Sigmoid colon (tissue), 7 donors: Measurements from ENCODE around the gene SIGMAR1. TPM values are rescaled to one million over a fixed set of nuclear protein-coding genes. Genes with fewer than 3 reads are reported as not detected.

Experiments used
- DNase-seq: peaks from one replicate; pipeline ENCODE4 v3.0.0-alpha.2; 2019
- H3K27ac ChIP-seq, 4 donors: fragments of 200-600 bp; sonication (generic); one replicate each; pipeline ENCODE4 v1.5.1; 2016 to 2019; ENCODE audit warnings: mild to moderate bottlenecking in 1 of 4
- H3K27me3 ChIP-seq, 3 donors: fragments of 200-600 bp; sonication (generic); one replicate each; pipeline ENCODE4 v1.5.1; 2019; ENCODE audit warnings: mild to moderate bottlenecking in 1 of 3
- H3K36me3 ChIP-seq, 4 donors: fragments of 200-600 bp; sonication (generic); one replicate each; pipeline ENCODE4 v1.5.1; 2016 to 2019
- H3K4me1 ChIP-seq, 4 donors: fragments of 200-600 bp; sonication (generic); one replicate each; pipeline ENCODE4 v1.5.1; 2017 to 2019
- H3K4me3 ChIP-seq, 4 donors: fragments of 200-600 bp; sonication (generic); one replicate each; pipeline ENCODE4 v1.5.1; 2017 to 2019; ENCODE audit warnings: mild to moderate bottlenecking in 2 of 4, moderate library complexity in 1 of 4
- H3K9me3 ChIP-seq, 4 donors: fragments of 200-600 bp in 3 of 4; sonication (generic) in 3 of 4; one replicate each; pipeline versions ENCODE4 v1.5.1 to v1.6.1; 2013 to 2019
- EP300 ChIP-seq, 4 donors: sonication (generic); formaldehyde crosslinking; IDR thresholded peaks; one replicate each; pipeline ENCODE4 v1.6.1; 2017; ENCODE audit warnings: antibody characterized with exemption in 4 of 4
- POLR2A ChIP-seq, 2 donors: fragments of 450-650 bp; IDR thresholded peaks; one replicate each; pipeline ENCODE4 v1.6.1; 2016; ENCODE audit warnings: antibody characterized with exemption in 2 of 2, mild to moderate bottlenecking in 2 of 2, moderate library complexity in 2 of 2
- POLR2AphosphoS5 ChIP-seq, 4 donors: sonication (generic); formaldehyde crosslinking; IDR thresholded peaks; one replicate each; pipeline ENCODE4 v1.6.1; 2017; ENCODE audit warnings: antibody characterized with exemption in 4 of 4
- WGBS, 2 donors: extraction: QIAGEN DNeasy Blood & Tissue Kit; methylation state at CpG; one replicate each; pipeline ENCODE4 v1.1.7; 2013; 5-methylcytosine and 5-hydroxymethylcytosine counted together
- intact Hi-C: fragments of 100-400 bp; cut with DNase I; formaldehyde crosslinking; loops from one replicate; pipeline ENCODE4 v1.15.1; 2023
- polyA plus RNA-seq, 3 donors: library from polyadenylated mRNA; stranded (reverse); fragments of 200-250 nt; gene quantifications; one replicate each; pipeline ENCODE4 v1.2.3, GENCODE V29; 2013
- total RNA-seq, 4 donors: library from RNA; depleted of rRNA; stranded (reverse); fragments of >200 nt; gene quantifications; one replicate each; pipeline ENCODE4 v1.1.0, GENCODE V29; 2016
- TF ChIP-seq, protein P1 (sequence below), 4 experiments: fragments of 450-650 bp in 3 of 4; fragments of 200-600 bp in 1 of 4; IDR thresholded peaks; one replicate each; pipeline ENCODE4 v1.5.1; 2016 to 2019; ENCODE audit warnings: antibody characterized with exemption in 4 of 4, mild to moderate bottlenecking in 3 of 4, moderate library complexity in 2 of 4
- donor health status: healthy with polysubstance abuse.
- donor health status: Bipolar disorder and iron deficiency.
- donor health status: healthy.

Gene SIGMAR1
- total and polyA plus RNA-seq, 7 donors = 12.0 to 82.6 (median 70.6) TPM

GRCh38 chr9:34684816-34685215 lies 47.2 kb upstream of the SIGMAR1 start:
- H3K36me3 ChIP-seq = peaks cover 0 to 9% (median 0%) of the 10 kb centered on the region in 4 donors
- no peaks in the 10 kb centered on the region for H3K4me1 ChIP-seq
- no peak overlapping the region for H3K4me3 ChIP-seq
- H3K9me3 ChIP-seq = no peaks in the 10 kb centered on the region
- no peak for DNase-seq
- H3K27ac ChIP-seq = no peak overlapping the region
- H3K27me3 ChIP-seq = no peaks in the 10 kb centered on the region
- no peak for TF ChIP-seq POLR2AphosphoS5 (IDR thresholded peaks at IDR 0.05)
- no peak for TF ChIP-seq POLR2A (IDR thresholded peaks at IDR 0.05)
- no peak for TF ChIP-seq EP300 (IDR thresholded peaks at IDR 0.05)
- TF ChIP-seq, protein P1, sequence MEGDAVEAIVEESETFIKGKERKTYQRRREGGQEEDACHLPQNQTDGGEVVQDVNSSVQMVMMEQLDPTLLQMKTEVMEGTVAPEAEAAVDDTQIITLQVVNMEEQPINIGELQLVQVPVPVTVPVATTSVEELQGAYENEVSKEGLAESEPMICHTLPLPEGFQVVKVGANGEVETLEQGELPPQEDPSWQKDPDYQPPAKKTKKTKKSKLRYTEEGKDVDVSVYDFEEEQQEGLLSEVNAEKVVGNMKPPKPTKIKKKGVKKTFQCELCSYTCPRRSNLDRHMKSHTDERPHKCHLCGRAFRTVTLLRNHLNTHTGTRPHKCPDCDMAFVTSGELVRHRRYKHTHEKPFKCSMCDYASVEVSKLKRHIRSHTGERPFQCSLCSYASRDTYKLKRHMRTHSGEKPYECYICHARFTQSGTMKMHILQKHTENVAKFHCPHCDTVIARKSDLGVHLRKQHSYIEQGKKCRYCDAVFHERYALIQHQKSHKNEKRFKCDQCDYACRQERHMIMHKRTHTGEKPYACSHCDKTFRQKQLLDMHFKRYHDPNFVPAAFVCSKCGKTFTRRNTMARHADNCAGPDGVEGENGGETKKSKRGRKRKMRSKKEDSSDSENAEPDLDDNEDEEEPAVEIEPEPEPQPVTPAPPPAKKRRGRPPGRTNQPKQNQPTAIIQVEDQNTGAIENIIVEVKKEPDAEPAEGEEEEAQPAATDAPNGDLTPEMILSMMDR (IDR thresholded peaks at IDR 0.05) = no peak
- intact Hi-C loops = no loop called here
- 92 to 95% methylated on average over 4 of the region's 4 CpGs for WGBS, 2 donors

GRCh38 chr9:34684145-34684544 lies 46.6 kb upstream of the SIGMAR1 start:
- Histone ChIP-seq H3K4me1 (no peaks in the 10 kb centered on the region), H3K36me3 (peaks cover 0 to 9% (median 0%) of the 10 kb centered on the region in 4 donors), H3K4me3 (no peak overlapping the region), H3K27me3 (no peaks in the 10 kb centered on the region), H3K9me3 (no peaks in the 10 kb centered on the region), H3K27ac (no peak overlapping the region)
- 85 to 91% methylated on average over 4 of the region's 4 CpGs for WGBS, 2 donors
- intact Hi-C loops = no loop called here
- TF ChIP-seq POLR2AphosphoS5 (IDR thresholded peaks at IDR 0.05) (no peak), POLR2A (IDR thresholded peaks at IDR 0.05) (no peak), EP300 (IDR thresholded peaks at IDR 0.05) (no peak)
- TF ChIP-seq, protein P1 (IDR thresholded peaks at IDR 0.05) = no peak
- DNase-seq = no peak

DNA sequence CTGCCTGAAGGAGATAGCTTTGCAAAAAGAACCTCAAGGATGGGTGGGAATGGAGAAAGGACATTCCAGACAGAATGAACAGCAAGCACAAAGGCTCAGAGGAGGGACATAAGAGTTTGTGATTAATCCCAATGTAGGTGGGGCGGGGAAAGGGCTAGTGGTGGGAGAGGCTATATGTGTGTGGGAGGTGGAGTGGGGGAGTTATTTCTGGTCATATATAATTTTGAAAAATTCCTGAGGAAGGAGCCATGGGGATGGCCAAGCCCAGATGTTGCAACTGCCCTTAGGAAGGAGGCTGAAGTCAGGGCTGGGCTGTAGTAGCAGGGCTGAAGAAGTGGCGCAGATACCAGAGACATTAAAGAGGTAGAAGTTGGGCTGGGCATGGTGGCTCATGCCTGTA lies 38.3 kb upstream of the SIGMAR1 start:
- no peak for DNase-seq
- H3K4me3 ChIP-seq = no peak overlapping the region
- peaks cover 0 to 5% (median 0%) of the 10 kb centered on the region in 4 donors for H3K36me3 ChIP-seq
- H3K4me1 ChIP-seq = no peaks in the 10 kb centered on the region
- 98 to 99% methylated on average over 2 of the region's 2 CpGs for WGBS, 2 donors
- no peak for TF ChIP-seq POLR2AphosphoS5 (IDR thresholded peaks at IDR 0.05)
- TF ChIP-seq EP300 (IDR thresholded peaks at IDR 0.05) = no peak
- TF ChIP-seq, protein P1 (IDR thresholded peaks at IDR 0.05) = no peak
- no peak for TF ChIP-seq POLR2A (IDR thresholded peaks at IDR 0.05)
- H3K27ac ChIP-seq = no peak overlapping the region
- intact Hi-C loops = no loop called here
- H3K27me3 ChIP-seq = no peaks in the 10 kb centered on the region
- H3K9me3 ChIP-seq = no peaks in the 10 kb centered on the region

GRCh38 chr9:34675048-34675714 lies 37.6 kb upstream of the SIGMAR1 start:
- H3K27me3 ChIP-seq = no peaks in the 10 kb centered on the region
- no peaks in the 10 kb centered on the region for H3K9me3 ChIP-seq
- intact Hi-C loops = no loop called here
- no peaks in the 10 kb centered on the region for H3K4me1 ChIP-seq
- WGBS, 2 donors = 26 to 29% methylated on average over 10 of the region's 10 CpGs
- TF ChIP-seq POLR2A (IDR thresholded peaks at IDR 0.05) (no peak), EP300 (IDR thresholded peaks at IDR 0.05) (no peak), POLR2AphosphoS5 (IDR thresholded peaks at IDR 0.05) (no peak)
- TF ChIP-seq, protein P1 (IDR thresholded peaks at IDR 0.05) = peak in 2 of 4 experiments; percentile 26 to 35
- H3K27ac ChIP-seq = no peak overlapping the region
- H3K4me3 ChIP-seq = no peak overlapping the region
- H3K36me3 ChIP-seq = peaks cover 0 to 4% (median 0%) of the 10 kb centered on the region in 4 donors
- no peak for DNase-seq

DNA sequence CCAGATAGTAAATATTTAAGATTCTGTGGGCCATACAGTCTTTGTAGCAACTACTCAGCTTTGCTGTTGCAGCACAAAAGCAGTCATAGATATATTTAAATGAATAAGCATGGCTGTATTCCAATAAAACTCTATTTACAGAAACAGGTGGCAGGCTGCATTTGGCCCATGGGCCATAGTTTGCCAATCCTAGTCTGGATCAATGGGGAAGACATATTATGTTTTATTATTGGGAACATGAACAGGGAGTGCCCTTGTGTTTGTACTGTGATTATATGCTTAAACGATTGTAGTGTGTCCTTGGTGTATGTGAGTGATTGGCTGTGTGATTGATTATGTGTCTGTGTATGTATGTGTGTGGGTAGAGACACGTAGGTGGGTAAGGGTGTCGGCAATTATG lies 36.9 kb upstream of the SIGMAR1 start:
- intact Hi-C loops = no loop called here
- Histone ChIP-seq H3K27ac (no peak overlapping the region), H3K36me3 (peaks cover 0 to 7% (median 0%) of the 10 kb centered on the region in 4 donors), H3K9me3 (no peaks in the 10 kb centered on the region), H3K27me3 (no peaks in the 10 kb centered on the region), H3K4me3 (no peak overlapping the region), H3K4me1 (no peaks in the 10 kb centered on the region)
- DNase-seq = no peak
- 24 to 72% methylated on average over 3 of the region's 3 CpGs for WGBS, 2 donors
- TF ChIP-seq EP300 (IDR thresholded peaks at IDR 0.05) (no peak), POLR2AphosphoS5 (IDR thresholded peaks at IDR 0.05) (no peak), POLR2A (IDR thresholded peaks at IDR 0.05) (no peak)
- TF ChIP-seq, protein P1 (IDR thresholded peaks at IDR 0.05) = no peak
